Measurements from ENCODE around the gene PMIS2. TPM values are rescaled to one million over a fixed set of nuclear protein-coding genes. Genes with fewer than 3 reads are reported as not detected.

PMIS2 gene
- total and polyA plus RNA-seq, 7 donors: not detected

DNA sequence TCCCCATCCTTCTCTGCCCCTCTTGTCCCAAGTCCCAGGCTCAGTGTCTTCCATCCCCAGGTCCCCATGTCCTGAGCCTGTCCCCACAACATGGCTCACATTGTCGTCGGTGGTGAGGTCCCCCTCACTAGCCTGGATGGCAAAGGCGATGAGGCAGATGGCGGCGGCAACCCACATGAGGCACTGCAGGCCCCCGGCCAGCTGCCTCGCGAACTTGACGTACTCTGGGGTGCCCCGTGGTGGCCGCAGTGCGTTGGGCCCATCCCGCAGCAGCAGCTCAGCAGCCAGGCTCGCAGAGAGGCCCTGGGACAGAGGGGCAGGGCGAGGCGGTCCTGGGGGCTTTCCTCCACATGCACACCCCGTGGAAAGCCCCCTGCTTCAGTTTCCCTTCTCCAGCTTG lies 23.6 kb upstream of the PMIS2 start:
- peaks cover 0 to 14% (median 11%) of the 10 kb centered on the region in 4 donors for H3K4me1 ChIP-seq
- H3K4me3 ChIP-seq: no peak overlapping the region
- H3K36me3 ChIP-seq: no peaks in the 10 kb centered on the region
- TF ChIP-seq CTCF (IDR thresholded peaks at IDR 0.05): no peak
- TF ChIP-seq EP300 (IDR thresholded peaks at IDR 0.05): no peak
- TF ChIP-seq POLR2AphosphoS5 (IDR thresholded peaks at IDR 0.05): no peak
- no peak for TF ChIP-seq POLR2A (IDR thresholded peaks at IDR 0.05)
- no peak for DNase-seq
- H3K27ac ChIP-seq: no peak overlapping the region
- intact Hi-C loops (cut with DNase I): no loop called here
- H3K9me3 ChIP-seq: no peaks in the 10 kb centered on the region
- H3K27me3 ChIP-seq: peaks cover 13 to 64% (median 34%) of the 10 kb centered on the region in 3 donors
- 58 to 77% methylated on average over 17 of the region's 17 CpGs for WGBS, 2 donors

- H3K27ac ChIP-seq: no peak overlapping the region
- TF ChIP-seq EP300 (IDR thresholded peaks at IDR 0.05): no peak
- no peak for TF ChIP-seq POLR2AphosphoS5 (IDR thresholded peaks at IDR 0.05)
- no peak for TF ChIP-seq CTCF (IDR thresholded peaks at IDR 0.05)
- no peak for TF ChIP-seq POLR2A (IDR thresholded peaks at IDR 0.05)
- no peak overlapping the region for H3K4me3 ChIP-seq
- DNase-seq: no peak
- intact Hi-C loops (cut with DNase I): no loop called here
- peaks cover 0 to 10% (median 8%) of the 10 kb centered on the region in 4 donors for H3K4me1 ChIP-seq
- 67 to 70% methylated on average over 2 of the region's 2 CpGs for WGBS, 2 donors
- H3K36me3 ChIP-seq: no peaks in the 10 kb centered on the region
- H3K9me3 ChIP-seq: no peaks in the 10 kb centered on the region
- peaks cover 13 to 60% (median 30%) of the 10 kb centered on the region in 3 donors for H3K27me3 ChIP-seq
Measured at GRCh38 chr19:35562776-35563175, 23.2 kb upstream of the PMIS2 start.

DNA sequence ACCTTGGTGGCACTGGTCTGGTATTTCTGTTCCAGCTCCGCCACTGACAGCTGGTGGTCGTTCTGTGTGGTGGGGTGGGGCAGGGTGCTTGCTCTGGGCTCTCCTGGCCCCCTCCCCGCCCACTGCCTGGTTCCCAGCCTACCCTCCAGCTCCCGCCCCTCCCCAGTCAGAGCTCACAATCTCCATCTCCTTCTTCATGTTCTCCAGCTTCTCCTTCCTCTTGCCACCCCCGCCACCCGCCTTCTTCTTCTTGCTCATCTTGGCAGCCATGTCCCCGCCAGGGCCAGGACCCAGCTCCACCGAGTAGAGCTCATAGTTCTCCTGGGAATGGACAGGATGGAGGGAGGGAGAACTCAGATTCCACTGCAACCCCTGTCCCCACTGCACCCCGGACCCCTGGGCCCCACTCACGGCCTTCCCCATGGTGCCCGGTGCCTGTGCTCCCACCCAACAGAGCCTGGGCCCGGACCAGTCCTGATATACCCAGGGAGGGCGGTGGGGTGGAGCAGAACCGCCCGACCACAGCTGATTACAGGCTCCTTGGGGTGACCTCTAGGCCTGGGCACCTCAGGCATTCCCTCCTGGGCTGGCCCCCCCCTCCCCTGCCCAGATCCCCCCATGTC lies 22.7 kb upstream of the PMIS2 start, which contains the start of gene ATP4A:
TSS of gene ATP4A (minus strand) at position 452 of the 623 bp plus-strand sequence. CDS start at position 423, 29 bp downstream.
- H3K4me3 ChIP-seq: no peak within 1 kb of the TSS
- WGBS, 2 donors: 67 to 72% methylated on average over 15 of the region's 15 CpGs
- H3K4me1 ChIP-seq: peaks cover 0 to 4% (median 2%) of the 10 kb centered on the region in 4 donors
- intact Hi-C loops (cut with DNase I): no loop called here
- no peak for DNase-seq
- TF ChIP-seq EP300 (IDR thresholded peaks at IDR 0.05) (no peak), POLR2AphosphoS5 (IDR thresholded peaks at IDR 0.05) (no peak), POLR2A (IDR thresholded peaks at IDR 0.05) (no peak)
- H3K27me3 ChIP-seq: peaks cover 8 to 55% (median 25%) of the 10 kb centered on the region in 3 donors
- H3K9me3 ChIP-seq: no peaks in the 10 kb centered on the region
- no peaks in the 10 kb centered on the region for H3K36me3 ChIP-seq
- H3K27ac ChIP-seq: no peak within 1 kb of the TSS

GRCh38 chr19:35565016-35565856 lies 20.7 kb upstream of the PMIS2 start:
- H3K9me3 ChIP-seq: no peaks in the 10 kb centered on the region
- H3K27ac ChIP-seq: no peak overlapping the region
- no peak overlapping the region for H3K4me3 ChIP-seq
- TF ChIP-seq CTCF (IDR thresholded peaks at IDR 0.05): no peak
- TF ChIP-seq POLR2A (IDR thresholded peaks at IDR 0.05): no peak
- no peaks in the 10 kb centered on the region for H3K36me3 ChIP-seq
- WGBS, 2 donors: 70 to 81% methylated on average over 12 of the region's 12 CpGs
- intact Hi-C loops (cut with DNase I): no loop called here
- no peak for DNase-seq
- H3K4me1 ChIP-seq: no peaks in the 10 kb centered on the region
- H3K27me3 ChIP-seq: peaks cover 0 to 42% (median 6%) of the 10 kb centered on the region in 3 donors

DNA sequence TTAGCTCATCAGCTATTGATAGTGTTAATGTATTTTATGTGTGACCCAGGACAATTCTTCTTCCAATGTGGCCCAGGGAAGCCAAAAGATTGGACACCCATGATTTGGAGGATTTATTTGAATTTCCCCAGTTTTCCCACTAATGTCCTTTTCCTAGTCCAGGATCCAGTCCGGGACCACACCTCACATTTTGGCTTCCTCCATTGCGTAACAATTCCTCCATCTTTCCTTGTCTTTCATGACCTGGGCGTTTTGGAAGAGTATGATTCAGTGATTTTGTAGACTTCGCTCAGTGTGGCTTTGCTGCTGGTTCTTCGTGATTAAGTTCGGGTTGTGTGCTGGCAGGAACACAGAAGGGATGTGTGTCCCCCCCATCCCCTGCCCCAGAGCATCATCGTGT lies 19.2 kb upstream of the PMIS2 start:
- DNase-seq: no peak
- H3K9me3 ChIP-seq: no peaks in the 10 kb centered on the region
- H3K4me1 ChIP-seq: no peaks in the 10 kb centered on the region
- no peak overlapping the region for H3K4me3 ChIP-seq
- 74 to 84% methylated on average over 7 of the region's 7 CpGs for WGBS, 2 donors
- no peak overlapping the region for H3K27ac ChIP-seq
- intact Hi-C loops (cut with DNase I): no loop called here
- H3K36me3 ChIP-seq: no peaks in the 10 kb centered on the region
- H3K27me3 ChIP-seq: peaks cover 0 to 37% (median 0%) of the 10 kb centered on the region in 3 donors
- TF ChIP-seq POLR2A (IDR thresholded peaks at IDR 0.05): no peak
- no peak for TF ChIP-seq POLR2AphosphoS5 (IDR thresholded peaks at IDR 0.05)
- no peak for TF ChIP-seq EP300 (IDR thresholded peaks at IDR 0.05)
- TF ChIP-seq CTCF (IDR thresholded peaks at IDR 0.05): no peak
